Right lobe of liver (tissue), 6 donors: ENCODE data around the gene KMT2C. TPM values are rescaled to one million over a fixed set of nuclear protein-coding genes. Genes with fewer than 3 reads are reported as not detected.

Source experiments
- ATAC-seq, 4 donors: fragments of 200-7000 bp; cut with Tn5 transposase; one replicate each; pipeline ENCODE4 v1.9.1; 2020; ENCODE audit warnings: mild to moderate bottlenecking in 4 of 4, moderate library complexity in 4 of 4
- DNase-seq, 3 donors: peaks; one replicate each; pipeline ENCODE4 v3.0.0-alpha.2; 2020
- H3K27ac ChIP-seq, 3 donors: fragments of 200-600 bp; one replicate each; pipeline ENCODE4 v1.8.0; 2022
- H3K27me3 ChIP-seq, 2 donors: fragments of 200-600 bp; one replicate each; pipeline ENCODE4 v1.8.0; 2022
- H3K36me3 ChIP-seq, 4 donors: fragments of 200-600 bp; sonication (generic) in 1 of 4; one replicate each; pipeline versions ENCODE4 v1.5.1 to v1.8.0; 2017 to 2022; ENCODE audit warnings: control low read depth in 1 of 4
- H3K4me1 ChIP-seq, 4 donors: fragments of 200-600 bp; sonication (generic) in 1 of 4; one replicate each; pipeline versions ENCODE4 v1.5.1 to v1.8.0; 2017 to 2022; ENCODE audit warnings: control low read depth in 1 of 4
- H3K4me3 ChIP-seq, 3 donors: fragments of 200-600 bp; one replicate each; pipeline ENCODE4 v1.8.0; 2022
- H3K9me3 ChIP-seq, 4 donors: fragments of 200-600 bp; sonication (generic) in 1 of 4; one replicate each; pipeline versions ENCODE4 v1.5.1 to v1.8.0; 2017 to 2022; ENCODE audit warnings: control low read depth in 1 of 4
- CTCF ChIP-seq, 4 donors: fragments of 200-600 bp in 3 of 4; fragments of 450-650 bp in 1 of 4; IDR thresholded peaks; one replicate each; pipeline versions ENCODE4 v1.5.1 to v1.8.0; 2016 to 2022; ENCODE audit warnings: antibody characterized with exemption in 4 of 4, mild to moderate bottlenecking in 2 of 4
- POLR2A ChIP-seq: fragments of 450-650 bp; IDR thresholded peaks from one replicate; pipeline ENCODE4 v1.6.1; 2017; ENCODE audit warnings: antibody characterized with exemption, mild to moderate bottlenecking
- WGBS: methylation state at CpG from one replicate; pipeline ENCODE4 v1.1.6; 2018; ENCODE audit warnings: low coverage, low lambda C conversion rate; ENCODE audit not compliant: insufficient coverage; ENCODE audit errors: missing lambda C conversion rate; 5-methylcytosine and 5-hydroxymethylcytosine counted together
- intact Hi-C, 2 donors: fragments of 100-400 bp; cut with DNase I; formaldehyde crosslinking; loops; one replicate each; pipeline versions ENCODE4 v1.11.2 to v1.14.1; 2022
- total RNA-seq, 6 experiments: library from RNA; depleted of rRNA in 2 of 6; stranded (reverse); fragments of >200 nt in 2 of 6; fragmentation: NEBNext Ultra II Directional in 3 of 6; extraction: Animal tissue kit (Norgen Biotek cat#: 25700) in 3 of 6; gene quantifications; one replicate each; pipeline versions ENCODE4 v1.1.0 to v1.2.4, GENCODE V29; 2016 to 2023
- donor health status: DM: no; HTN: yes; CAD: no.
- donor health status: DM: no; HTN: no; CAD: no.
- donor health status: DM: no; HTN: no; CAD: no.
- donor health status: DM: no; HTN: yes; CAD: no.
- donor health status: DM: no; HTN: yes; CAD: no.

The KMT2C gene
- total RNA-seq, 6 experiments from 2014 or later = 20.6 to 32.0 (median 29.9) TPM

- TF ChIP-seq POLR2A = no peak
- no peak for TF ChIP-seq CTCF (IDR thresholded peaks at IDR 0.05)
- Histone ChIP-seq H3K4me3 (no peak overlapping the region), H3K27ac (peak overlapping the region in 2 of 3 donors; percentile 44 to 63), H3K36me3 (peaks cover 0 to 55% (median 21%) of the 10 kb centered on the region in 4 donors), H3K9me3 (no peaks in the 10 kb centered on the region), H3K27me3 (no peaks in the 10 kb centered on the region), H3K4me1 (peaks cover 0 to 9% (median 3%) of the 10 kb centered on the region in 4 donors)
- WGBS = 69% methylated on average over 4 of the region's 4 CpGs
- DNase-seq (no peak), ATAC-seq (peak; percentile 59 to 92 (median 89))
- intact Hi-C loops = no loop called here
Observed at GRCh38 chr7:152140067-152140466, 295.7 kb downstream of the KMT2C start.

- Histone ChIP-seq H3K27me3 (no peaks in the 10 kb centered on the region), H3K36me3 (peaks cover 0 to 46% (median 15%) of the 10 kb centered on the region in 4 donors)
Observed at GRCh38 chr7:152137476-152138025, 298.3 kb downstream of the KMT2C start.

GRCh38 chr7:152136686-152137085 lies 299.1 kb downstream of the KMT2C start:
- DNase-seq (no peak), ATAC-seq (peak in 1 of 4 donors; percentile 14)
- H3K27me3 ChIP-seq = no peaks in the 10 kb centered on the region
- peaks cover 0 to 9% (median 3%) of the 10 kb centered on the region in 4 donors for H3K4me1 ChIP-seq
- H3K27ac ChIP-seq = no peak overlapping the region
- TF ChIP-seq CTCF (IDR thresholded peaks at IDR 0.05) (no peak), POLR2A (no peak)
- WGBS = 83% methylated on average over 9 of the region's 9 CpGs
- H3K4me3 ChIP-seq = no peak overlapping the region
- H3K36me3 ChIP-seq = peaks cover 0 to 43% (median 15%) of the 10 kb centered on the region in 4 donors
- intact Hi-C loops = no loop called here
- H3K9me3 ChIP-seq = no peaks in the 10 kb centered on the region

More at GRCh38 chr7:152137476-152138025, 298.3 kb downstream of the KMT2C start:
- Histone ChIP-seq H3K4me3 (no peak overlapping the region), H3K27ac (no peak overlapping the region), H3K4me1 (peaks cover 0 to 9% (median 3%) of the 10 kb centered on the region in 4 donors), H3K9me3 (no peaks in the 10 kb centered on the region)
- no peak for TF ChIP-seq POLR2A
- no peak for TF ChIP-seq CTCF (IDR thresholded peaks at IDR 0.05)
- intact Hi-C loops = no loop called here
- DNase-seq (no peak), ATAC-seq (no peak)
- 81% methylated on average over 6 of the region's 7 CpGs for WGBS

- DNase-seq (no peak), ATAC-seq (no peak)
- peaks cover 0 to 40% (median 7%) of the 10 kb centered on the region in 4 donors for H3K36me3 ChIP-seq
- H3K27ac ChIP-seq = no peak overlapping the region
- no peaks in the 10 kb centered on the region for H3K27me3 ChIP-seq
- no peaks in the 10 kb centered on the region for H3K9me3 ChIP-seq
- TF ChIP-seq CTCF (IDR thresholded peaks at IDR 0.05) (no peak), POLR2A (no peak)
- no peak overlapping the region for H3K4me3 ChIP-seq
- 94% methylated on average over 5 of the region's 13 CpGs for WGBS
- intact Hi-C loops = no loop called here
- H3K4me1 ChIP-seq = no peaks in the 10 kb centered on the region
Observed at GRCh38 chr7:152133804-152134203, 302.0 kb downstream of the KMT2C start.
